H1 (cell line): ENCODE data around the gene DCDC2C. TPM values are rescaled to one million over a fixed set of nuclear protein-coding genes. Genes with fewer than 3 reads are reported as not detected.

Source experiments
- polyA plus RNA-seq, 7 experiments: library from polyadenylated mRNA; depleted of rRNA in 3 of 7; stranded (reverse) in 5 of 7; unstranded in 2 of 7; fragments of >200 nt in 5 of 7; fragments of 200-250 nt in 2 of 7; gene quantifications; 1 replicate in 5 of 7; 2 replicates in 1 of 7; 4 replicates in 1 of 7; pipeline versions ENCODE4 v1.2.1 to v1.2.3, GENCODE V29; 2011 to 2013; ENCODE audit warnings: missing spikeins in 2 of 7, mixed read lengths in 2 of 7
- total RNA-seq: library from RNA; stranded (reverse); fragmentation: NEBNext Ultra II Directional; extraction: Animal tissue kit (Norgen Biotek cat#: 25700); gene quantifications from 2 replicates; pipeline ENCODE4 v1.2.1, GENCODE V29; 2021
- TF ChIP-seq, protein P1 (sequence below): fragments of 300-600 bp; sonication (generic); IDR thresholded peaks from 2 replicates; pipeline ENCODE4 v1.7.1; 2012; ENCODE audit warnings: low read length, moderate library complexity, mild to moderate bottlenecking, inconsistent platforms; ENCODE audit not compliant: insufficient replicate concordance

The DCDC2C gene
- total and polyA plus RNA-seq, 2 of the 8 experiments (the other 6 are each of a cell fraction or from before 2014, with no cell fraction given) = 0.50 TPM; not detected in 1

DNA sequence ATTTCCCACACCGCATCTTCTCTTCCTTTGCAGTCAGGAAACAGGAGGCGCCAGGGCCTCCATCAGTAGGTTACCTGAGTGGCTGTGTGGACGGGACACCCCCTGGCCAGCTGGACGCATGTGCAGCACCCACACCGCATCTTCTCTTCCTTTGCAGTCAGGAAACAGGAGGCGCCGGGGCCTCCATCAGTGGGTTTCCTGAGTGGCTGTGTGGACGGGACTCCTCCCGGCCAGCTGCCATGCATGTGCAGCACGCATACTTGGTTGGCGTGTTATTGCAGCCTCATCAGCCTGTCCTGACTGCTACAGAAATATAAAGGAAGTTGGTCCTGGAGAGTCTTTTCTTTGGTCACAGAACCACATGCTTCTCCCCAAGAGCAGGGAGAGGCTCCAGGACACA, 74.6 kb downstream of the DCDC2C start (continued):
- TF ChIP-seq, protein P1, sequence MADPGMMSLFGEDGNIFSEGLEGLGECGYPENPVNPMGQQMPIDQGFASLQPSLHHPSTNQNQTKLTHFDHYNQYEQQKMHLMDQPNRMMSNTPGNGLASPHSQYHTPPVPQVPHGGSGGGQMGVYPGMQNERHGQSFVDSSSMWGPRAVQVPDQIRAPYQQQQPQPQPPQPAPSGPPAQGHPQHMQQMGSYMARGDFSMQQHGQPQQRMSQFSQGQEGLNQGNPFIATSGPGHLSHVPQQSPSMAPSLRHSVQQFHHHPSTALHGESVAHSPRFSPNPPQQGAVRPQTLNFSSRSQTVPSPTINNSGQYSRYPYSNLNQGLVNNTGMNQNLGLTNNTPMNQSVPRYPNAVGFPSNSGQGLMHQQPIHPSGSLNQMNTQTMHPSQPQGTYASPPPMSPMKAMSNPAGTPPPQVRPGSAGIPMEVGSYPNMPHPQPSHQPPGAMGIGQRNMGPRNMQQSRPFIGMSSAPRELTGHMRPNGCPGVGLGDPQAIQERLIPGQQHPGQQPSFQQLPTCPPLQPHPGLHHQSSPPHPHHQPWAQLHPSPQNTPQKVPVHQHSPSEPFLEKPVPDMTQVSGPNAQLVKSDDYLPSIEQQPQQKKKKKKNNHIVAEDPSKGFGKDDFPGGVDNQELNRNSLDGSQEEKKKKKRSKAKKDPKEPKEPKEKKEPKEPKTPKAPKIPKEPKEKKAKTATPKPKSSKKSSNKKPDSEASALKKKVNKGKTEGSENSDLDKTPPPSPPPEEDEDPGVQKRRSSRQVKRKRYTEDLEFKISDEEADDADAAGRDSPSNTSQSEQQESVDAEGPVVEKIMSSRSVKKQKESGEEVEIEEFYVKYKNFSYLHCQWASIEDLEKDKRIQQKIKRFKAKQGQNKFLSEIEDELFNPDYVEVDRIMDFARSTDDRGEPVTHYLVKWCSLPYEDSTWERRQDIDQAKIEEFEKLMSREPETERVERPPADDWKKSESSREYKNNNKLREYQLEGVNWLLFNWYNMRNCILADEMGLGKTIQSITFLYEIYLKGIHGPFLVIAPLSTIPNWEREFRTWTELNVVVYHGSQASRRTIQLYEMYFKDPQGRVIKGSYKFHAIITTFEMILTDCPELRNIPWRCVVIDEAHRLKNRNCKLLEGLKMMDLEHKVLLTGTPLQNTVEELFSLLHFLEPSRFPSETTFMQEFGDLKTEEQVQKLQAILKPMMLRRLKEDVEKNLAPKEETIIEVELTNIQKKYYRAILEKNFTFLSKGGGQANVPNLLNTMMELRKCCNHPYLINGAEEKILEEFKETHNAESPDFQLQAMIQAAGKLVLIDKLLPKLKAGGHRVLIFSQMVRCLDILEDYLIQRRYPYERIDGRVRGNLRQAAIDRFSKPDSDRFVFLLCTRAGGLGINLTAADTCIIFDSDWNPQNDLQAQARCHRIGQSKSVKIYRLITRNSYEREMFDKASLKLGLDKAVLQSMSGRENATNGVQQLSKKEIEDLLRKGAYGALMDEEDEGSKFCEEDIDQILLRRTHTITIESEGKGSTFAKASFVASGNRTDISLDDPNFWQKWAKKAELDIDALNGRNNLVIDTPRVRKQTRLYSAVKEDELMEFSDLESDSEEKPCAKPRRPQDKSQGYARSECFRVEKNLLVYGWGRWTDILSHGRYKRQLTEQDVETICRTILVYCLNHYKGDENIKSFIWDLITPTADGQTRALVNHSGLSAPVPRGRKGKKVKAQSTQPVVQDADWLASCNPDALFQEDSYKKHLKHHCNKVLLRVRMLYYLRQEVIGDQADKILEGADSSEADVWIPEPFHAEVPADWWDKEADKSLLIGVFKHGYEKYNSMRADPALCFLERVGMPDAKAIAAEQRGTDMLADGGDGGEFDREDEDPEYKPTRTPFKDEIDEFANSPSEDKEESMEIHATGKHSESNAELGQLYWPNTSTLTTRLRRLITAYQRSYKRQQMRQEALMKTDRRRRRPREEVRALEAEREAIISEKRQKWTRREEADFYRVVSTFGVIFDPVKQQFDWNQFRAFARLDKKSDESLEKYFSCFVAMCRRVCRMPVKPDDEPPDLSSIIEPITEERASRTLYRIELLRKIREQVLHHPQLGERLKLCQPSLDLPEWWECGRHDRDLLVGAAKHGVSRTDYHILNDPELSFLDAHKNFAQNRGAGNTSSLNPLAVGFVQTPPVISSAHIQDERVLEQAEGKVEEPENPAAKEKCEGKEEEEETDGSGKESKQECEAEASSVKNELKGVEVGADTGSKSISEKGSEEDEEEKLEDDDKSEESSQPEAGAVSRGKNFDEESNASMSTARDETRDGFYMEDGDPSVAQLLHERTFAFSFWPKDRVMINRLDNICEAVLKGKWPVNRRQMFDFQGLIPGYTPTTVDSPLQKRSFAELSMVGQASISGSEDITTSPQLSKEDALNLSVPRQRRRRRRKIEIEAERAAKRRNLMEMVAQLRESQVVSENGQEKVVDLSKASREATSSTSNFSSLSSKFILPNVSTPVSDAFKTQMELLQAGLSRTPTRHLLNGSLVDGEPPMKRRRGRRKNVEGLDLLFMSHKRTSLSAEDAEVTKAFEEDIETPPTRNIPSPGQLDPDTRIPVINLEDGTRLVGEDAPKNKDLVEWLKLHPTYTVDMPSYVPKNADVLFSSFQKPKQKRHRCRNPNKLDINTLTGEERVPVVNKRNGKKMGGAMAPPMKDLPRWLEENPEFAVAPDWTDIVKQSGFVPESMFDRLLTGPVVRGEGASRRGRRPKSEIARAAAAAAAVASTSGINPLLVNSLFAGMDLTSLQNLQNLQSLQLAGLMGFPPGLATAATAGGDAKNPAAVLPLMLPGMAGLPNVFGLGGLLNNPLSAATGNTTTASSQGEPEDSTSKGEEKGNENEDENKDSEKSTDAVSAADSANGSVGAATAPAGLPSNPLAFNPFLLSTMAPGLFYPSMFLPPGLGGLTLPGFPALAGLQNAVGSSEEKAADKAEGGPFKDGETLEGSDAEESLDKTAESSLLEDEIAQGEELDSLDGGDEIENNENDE = no peak
